GM19395 (cell line): Measurements from ENCODE around the gene MVB12A.

Experiments
- ATAC-seq: cut with Tn5 transposase; IDR thresholded peaks from one replicate; pipeline ENCODE4 v1.9.1; 2021; ENCODE audit warnings: mild to moderate bottlenecking, moderate library complexity; ENCODE audit not compliant: unreplicated experiment

The MVB12A gene

DNA sequence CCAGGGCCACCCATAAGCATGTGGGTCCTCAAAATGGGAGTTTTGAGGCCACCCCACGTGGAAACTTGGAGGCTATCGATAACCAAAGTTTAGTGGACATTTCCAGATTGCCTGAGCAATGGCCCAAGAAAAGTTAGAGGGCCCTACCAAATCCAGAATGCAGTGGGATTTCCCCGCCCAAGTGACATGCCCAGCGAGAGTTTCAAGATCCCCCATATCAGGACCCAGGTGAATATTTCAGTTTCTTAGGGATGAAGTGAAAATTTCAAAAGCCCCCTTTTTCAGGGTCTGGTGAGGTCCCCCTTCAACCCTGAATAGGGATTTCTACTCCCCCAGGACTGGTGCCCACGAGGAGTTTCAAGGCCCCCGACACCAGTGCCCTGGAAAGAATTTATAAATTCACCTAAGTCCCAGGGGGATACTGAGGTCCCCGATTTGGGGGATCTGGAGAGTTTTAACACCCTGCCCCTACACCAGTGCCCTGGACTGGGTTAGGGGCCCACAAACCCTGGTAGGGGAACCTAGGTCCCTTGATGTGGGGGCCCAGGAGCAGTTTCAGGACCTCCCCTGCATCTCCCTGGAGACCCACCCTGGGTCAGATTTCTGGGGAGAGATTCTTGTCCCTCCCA lies 15.1 kb upstream of the MVB12A start:
- ATAC-seq, result no peak

DNA sequence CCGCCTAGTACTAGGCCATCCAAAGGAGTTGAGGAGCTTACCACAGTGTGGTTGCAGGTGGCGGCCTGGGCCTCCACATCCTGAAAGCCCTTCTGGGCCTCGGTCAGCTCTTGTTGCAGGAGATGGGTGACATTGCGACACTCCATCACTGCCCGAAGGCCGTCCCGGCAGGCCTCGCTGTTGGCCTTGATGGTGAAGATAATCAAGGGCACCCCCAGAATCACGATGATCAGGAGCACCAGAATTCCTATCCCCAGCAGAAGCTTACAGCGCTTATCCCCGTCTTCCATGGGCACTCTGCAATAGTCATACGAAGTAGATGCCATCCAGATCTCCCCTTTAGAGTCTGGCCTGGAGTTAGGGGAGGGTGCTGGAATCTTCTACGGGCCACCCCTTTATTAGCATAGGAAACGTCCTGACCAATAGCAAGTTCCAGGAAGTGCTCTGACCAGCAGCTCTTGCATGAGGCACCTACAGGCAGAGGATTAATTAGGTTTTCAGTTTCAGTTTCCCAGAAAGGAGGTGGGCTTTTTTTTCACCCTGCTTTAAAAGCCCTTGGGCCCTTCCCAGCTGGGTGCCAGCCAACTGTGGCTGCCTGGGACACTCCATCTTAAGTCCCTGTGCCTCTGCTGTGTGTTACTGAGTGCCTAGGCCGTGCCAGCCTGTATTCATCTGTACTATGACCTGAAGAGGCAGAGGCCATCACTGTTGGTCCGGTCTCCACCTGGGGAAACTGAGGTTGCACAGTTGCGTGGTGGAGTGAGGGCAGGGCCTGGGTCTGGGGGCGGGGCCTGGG lies 14.4 kb upstream of the MVB12A start, which contains the start of gene BST2:
Gene BST2 (minus strand): TSS at position 381 of the 796 bp plus-strand sequence. CDS start 55 bp downstream, at position 326.
- ATAC-seq, result peak; percentile 80

DNA sequence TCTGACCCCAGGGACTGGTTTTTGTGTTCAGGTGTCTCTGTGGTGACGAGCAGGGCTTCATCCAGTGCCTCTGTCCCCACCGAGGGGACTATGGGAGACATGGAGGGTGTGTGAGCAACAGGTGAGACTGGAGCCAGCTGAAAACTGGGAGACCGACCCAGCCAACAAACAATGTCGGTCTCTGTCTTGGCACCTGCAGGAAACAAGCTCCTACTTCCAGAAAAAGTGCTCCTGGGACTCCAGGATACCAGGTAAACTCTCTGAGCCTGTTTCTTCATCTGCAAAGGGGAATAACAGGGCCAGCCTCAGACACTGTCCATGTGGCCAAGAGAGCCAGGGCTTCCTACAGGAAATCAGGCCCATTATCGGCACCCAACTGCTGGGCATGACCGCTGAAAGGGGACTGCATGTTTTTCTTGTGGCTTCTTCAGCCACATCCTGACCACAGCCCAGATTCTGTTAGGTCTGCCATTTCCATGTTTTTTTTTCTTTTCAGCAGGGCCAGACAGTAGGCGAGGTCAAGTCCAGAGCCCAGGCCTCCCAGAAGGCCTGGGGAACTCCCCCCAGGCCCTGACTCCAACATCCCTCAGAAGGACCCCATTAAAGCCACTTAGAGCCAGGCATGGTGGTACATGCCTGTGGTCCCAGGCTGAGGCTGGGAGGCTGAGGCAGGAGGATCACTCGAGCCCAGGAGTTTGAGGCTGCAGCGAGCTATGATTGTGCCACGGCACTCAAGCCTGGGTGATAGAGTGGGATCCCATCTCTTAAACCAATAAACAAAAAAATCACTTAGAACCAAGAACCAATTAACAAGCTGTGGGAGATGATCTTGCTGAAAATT lies 13.6 kb upstream of the MVB12A start:
- ATAC-seq, result peak; percentile 14

DNA sequence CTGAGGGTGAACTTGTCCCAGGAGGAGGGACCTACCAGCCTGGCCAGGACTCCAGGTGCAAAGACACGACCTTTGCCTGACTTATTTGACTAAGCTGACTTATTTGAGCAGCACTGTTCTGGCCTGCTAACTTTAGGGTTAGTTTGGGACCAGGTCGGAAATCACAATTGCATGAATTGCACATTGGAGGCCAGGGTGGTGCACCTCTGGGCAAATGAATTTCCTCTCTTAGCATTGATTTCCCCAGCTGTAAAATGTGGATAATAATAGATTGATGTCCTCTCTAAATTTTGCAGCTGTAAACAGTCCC lies 13.0 kb upstream of the MVB12A start:
- no peak for ATAC-seq

DNA sequence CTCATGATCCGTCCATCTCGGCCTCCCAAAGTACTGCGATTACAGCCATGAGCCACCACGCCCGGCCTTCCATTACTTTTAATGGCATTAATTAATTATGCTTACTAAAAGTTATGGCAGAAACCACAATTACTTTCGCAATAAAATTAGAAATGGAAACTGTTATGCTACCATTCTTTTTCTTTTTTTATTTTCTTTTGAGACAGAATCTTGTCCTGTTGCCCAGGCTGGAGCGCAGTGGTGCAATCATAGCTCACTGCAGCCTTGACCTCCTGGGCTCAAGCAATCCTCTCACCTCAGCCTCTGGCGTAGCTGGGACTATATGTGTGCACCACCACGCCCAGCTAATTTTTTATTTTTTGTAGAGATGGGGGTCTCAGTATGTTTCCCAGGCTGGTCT lies 9.9 kb upstream of the MVB12A start:
- ATAC-seq, result no peak

DNA sequence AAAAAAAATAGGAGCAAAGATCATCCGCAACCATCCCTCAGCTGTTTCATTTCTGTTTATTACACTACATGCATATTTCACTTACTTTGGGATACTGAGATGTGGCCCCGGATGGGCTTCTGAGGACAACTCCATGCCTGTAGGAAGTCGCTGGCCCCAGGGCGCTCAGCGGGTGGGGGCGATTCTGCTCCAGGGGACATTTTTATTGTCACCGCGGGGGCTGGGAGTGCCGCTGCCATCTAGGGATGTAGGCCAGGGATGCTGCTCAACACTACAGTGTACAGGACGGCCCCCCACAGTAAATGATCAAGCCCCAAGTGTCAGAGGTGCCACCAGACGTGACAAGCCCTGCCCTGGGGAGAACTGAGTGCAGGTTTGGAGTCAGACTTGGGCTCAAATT lies 8.0 kb upstream of the MVB12A start:
- ATAC-seq, result no peak

DNA sequence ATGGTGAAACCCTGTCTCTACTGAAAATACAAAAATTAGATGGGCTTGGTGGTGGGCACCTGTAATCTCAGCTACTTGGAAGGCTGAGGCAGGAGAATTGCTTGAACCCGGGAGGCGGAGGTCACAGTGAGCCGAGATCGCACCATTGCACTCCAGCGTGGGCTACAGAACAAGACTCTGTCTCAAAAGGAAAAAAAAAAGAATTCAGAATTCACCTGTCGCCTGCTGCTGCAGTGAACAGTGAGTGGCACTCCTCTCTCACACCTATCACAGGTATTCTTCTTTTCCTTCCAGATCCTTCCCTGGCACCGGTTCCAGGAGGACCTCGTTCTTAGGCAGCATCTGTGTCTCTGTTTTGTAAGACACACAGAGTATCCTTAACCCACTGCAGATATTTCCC lies 5.8 kb upstream of the MVB12A start:
- ATAC-seq, result no peak

DNA sequence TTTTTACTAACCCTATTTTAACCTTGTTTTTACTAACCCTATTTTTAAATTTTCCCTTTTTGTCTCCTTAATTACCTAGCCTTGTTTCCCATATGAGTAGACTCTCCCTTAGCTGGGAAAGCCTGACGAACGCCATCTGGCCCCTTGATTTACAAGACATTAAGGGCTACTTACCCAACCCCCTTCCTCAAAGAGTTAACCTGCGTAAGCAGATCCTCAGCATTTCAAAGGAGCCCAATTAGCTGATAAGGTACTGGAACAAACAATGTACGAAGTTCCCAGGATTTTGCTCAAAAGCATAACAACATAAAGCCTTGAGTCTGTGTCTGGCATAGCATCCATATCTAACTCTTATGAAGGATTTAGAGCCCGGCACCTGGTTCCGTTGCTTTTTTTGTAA lies 4.7 kb upstream of the MVB12A start:
- no peak for ATAC-seq

DNA sequence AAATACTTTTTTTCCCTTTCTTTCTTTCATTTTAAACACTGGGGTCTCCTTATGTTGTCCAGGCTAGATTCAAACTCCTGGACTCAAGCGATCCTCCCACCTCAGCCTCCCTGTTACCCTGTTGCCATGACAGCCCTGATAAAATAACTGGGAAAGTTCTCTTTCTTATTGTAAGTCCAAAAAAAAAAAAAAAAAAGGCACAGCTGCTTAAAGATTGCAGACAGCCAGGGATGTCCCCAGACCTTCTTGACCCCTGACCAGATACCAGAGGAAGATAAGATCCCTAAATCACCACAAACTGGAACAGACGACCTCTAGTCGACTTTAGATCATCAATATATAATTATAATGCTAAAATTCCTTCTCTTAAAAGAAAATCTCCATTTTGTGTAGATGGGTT lies 1.1 kb upstream of the MVB12A start:
- ATAC-seq, result no peak

DNA sequence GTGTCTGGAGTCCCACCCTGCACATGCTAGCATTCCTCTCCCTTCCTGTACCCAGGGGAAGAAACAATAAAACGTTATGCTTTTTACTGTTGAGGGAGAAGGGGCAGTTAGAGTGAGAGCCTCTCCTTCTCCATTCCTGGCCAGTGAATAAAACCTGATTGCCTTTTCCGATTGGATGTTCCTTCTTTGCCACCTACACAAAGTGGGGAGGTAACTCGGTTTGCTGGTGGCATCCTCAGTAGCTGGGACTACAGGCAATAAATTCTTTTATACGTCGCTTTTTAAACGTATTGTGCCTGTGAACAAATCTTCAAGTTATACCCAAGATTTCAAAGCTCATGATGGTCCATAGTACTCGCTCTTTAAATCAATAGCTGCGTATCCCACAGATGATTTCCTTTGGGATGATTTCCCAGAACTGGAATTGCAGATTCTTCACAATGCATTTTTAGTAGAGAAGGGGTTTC lies 660 bp upstream of the MVB12A start:
- ATAC-seq, result no peak

DNA sequence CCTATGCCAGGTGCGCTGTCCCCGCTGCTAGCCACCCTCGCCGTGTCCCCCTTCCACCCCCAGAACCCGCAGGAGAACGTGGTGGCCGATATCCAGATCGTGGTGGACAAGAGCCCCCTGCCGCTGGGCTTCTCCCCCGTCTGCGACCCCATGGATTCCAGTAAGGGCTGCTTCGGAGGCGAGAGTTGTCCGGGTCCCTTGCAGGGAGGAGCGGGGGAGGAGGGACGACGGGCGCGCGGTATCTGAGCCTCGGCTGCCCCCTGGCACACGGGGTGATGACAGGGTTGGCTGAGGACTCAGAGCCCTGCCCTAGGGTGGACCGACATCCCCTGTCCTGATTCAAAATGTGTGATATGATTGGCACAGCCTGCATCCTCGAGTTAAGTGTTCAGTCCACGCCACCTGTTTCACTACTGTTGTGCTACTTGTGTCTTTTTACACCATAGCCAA lies 653 bp downstream of the MVB12A start:
- peak; percentile 14 for ATAC-seq

DNA sequence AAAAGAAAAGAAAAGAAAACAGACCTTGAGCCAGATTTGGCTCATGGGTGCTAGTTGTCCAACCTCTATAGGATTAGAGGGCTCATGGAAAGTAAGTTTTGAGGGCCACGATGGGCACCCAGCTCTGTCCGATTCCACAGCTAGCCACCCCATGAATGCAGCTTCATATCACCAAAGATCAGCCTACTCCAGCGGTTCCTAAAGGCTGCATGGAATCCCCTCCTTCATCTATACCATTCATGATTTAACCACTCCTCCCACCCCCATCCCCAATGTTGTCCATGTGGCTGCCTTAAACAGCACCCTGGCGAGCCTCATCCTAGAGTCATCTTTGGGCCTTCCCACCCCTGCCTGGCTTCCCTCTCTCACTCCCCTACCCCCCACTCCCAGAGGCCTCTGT lies 2.1 kb downstream of the MVB12A start:
- ATAC-seq, result no peak

DNA sequence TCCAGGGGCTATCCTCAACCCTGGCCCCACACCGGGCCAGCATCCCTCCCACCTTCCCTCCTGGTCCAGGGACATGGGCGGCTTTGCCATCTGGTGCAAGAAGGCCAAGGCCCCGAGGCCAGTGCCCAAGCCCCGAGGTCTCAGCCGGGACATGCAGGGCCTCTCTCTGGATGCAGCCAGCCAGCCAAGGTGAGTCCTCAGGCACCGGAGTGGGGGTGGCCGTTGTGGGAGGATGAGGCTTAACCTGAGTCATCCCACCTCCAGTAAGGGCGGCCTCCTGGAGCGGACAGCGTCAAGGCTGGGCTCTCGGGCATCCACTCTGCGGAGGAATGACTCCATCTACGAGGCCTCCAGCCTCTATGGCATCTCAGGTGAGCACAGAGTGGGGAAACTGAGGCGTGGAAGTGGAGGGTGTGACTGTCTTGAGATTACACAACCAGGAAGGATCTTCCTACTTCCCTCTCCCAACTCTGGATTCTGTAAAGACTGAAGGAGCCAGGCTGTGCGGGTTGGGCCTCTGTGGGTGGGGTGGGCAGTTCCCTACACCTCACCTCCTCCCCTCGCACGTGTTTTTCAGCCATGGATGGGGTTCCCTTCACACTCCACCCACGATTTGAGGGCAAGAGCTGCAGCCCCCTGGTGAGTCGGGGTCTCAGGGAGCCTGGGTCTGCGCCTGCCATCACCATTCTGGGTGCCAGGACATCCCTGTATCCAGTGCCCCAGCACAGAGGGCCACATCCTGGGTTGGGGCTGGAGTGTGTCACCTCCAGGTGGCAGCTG lies 3.8 kb downstream of the MVB12A start:
- no peak for ATAC-seq

DNA sequence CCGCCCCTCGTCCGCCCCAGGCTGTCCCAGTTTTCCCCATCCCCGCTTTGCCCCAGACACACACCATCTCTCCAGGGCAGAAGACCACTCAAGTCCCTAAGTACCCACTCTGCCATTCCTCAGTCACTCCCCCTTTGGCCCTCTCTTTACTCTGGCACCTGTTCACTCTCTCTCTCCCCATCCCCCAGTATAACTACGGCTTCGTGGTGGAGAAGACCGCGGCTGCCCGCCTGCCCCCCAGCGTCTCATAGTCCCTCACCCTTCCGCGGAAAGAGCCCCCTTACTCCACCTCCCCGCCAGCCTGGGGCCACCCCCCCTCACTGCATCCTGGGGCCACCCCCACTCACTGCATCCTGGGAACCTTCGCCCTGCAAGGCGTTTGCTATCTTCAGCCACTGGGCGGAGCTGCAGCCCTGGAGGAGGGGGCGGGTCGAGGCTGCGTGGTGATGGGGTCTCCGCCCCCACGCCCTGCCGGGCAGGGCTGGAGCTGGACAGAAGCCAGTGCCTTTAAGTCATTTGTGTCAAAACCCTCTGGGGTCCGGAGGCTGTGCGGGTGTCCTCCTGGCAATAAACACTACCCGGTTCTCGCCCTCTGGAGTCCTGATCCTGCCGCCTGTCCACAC lies 5.0 kb downstream of the MVB12A start:
- ATAC-seq, result no peak

DNA sequence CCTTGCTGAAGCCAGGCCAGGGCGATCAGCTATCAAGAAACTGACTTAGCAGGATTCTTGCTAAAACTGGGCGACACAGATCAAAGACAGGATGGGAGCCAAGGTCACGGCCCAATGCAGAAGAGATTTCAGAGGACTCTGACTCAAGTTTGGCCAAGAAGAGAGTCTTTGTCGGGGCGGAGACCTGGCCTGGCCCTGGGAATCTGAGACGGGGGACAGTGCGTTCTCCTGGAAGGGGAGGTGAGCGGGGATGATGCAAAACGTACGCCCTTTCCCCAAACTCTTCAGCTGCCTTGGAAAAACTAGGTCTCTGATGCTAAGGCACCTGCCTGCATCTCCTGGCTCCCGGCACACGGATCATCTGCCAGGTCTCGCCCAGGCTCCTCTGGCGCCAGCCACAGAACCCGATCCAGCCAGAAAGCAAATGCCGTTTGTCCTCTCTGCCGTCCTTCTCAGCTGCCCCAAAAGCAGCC lies 9.8 kb downstream of the MVB12A start:
- ATAC-seq, result no peak

DNA sequence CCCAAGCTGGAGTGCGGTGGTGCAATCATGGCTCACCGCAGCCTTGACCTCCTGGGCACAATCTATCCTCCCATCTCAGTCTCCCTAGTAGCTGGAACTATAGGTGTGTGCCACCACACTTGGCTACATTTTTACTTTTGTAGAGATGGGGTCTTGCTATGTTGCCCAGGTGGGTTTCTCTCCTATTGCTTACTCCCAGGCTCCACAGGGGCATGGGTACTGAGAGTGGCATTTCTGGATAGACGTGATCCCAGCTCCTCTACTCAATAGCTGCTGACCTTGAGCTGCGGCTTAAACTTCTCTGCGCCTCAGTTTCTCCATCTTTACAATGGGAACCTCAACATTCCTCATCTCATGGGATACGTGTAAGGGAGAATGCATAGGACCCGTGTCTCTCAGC lies 11.6 kb downstream of the MVB12A start:
- no peak for ATAC-seq

DNA sequence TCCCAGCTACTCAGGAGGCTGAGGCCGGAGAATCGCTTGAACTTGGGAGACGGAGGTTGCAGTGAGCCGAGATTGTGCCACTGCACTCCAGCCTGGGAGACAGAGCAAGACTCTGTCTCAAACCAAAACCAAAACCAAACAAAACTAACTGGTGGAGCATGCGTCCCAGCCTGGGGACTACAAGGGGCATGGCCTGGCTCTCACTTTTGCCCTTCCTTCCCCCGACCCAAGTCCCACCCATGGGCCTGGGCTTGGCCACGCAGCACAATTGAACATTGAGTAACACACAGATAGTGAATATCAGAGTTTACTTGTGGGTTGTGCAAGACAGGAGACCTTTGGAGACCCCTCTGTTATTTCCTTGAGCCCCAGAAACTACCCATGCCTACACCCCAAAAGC lies 15.4 kb downstream of the MVB12A start:
- no peak for ATAC-seq

DNA sequence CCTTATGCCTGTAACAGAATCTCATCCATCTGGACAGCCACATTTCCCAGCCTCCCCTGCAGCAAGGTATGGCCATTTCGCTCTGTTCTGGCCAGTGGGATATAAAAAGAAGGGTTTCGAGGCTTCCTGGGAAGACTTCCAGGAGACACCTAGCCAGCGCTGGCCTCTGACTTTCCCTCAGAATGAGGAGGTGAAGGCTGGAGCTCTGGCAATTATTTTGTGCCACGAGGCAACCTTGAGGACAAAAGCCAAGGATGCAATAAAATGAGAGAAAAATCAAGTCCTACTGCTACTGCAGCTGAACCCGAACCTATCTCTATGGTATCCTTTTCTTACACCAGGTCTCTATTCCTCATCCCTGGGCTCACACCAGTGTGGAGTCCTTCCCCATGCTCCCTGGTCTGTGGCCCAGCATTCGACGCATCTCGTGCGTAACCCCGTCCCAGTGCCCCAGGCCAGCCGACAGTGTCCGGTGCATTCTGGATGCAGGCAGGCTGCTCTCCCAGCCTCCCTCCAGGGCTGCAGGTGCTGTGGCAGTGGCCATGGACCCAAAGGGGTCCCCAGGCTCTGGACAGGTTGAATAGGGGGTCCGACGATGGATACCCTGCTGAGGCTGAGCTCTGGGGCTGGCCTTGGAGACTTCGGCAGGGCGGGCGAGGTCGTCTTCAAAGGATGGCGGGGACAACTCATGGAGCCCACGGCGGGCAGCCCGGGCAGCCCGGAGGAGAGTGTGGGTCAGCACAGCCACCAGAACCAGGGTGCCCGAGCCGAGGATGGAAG lies 16.4 kb downstream of the MVB12A start:
- no peak for ATAC-seq

DNA sequence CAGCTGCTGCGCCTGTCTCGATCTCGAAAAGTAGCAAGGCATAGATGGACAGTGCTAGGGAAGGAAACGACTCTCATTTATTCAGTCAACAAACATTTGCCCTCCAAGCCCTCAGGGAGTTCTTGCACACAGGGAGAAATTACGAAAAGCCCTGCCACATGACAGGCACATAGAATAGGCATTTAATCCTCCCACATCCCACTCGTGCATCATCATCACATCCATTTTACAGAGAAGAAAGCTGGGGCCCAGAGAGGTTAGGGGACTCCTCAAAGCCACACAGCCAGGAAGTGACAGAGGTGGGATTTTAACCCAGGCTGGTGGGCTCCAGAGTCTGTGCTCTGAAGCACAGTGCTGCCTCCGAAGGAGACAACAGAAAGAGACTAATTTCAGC lies 17.0 kb downstream of the MVB12A start:
- ATAC-seq, result no peak
